Measurements from ENCODE around the gene HAX1.

- no peak for TF ChIP-seq GATA2 (IDR thresholded peaks at IDR 0.05; ENCODE audit: low read depth, low read length)
- TF ChIP-seq GATA3 (IDR thresholded peaks at IDR 0.05; ENCODE audit: low read depth, low read length) = no peak
These were observed 34.4 kb upstream of the HAX1 start for GRCh38 chr1:154237880-154238506.

Data from SH-SY5Y (cell line).